H9 (cell line): ENCODE results near the gene THSD4. TPM values are rescaled to one million over a fixed set of nuclear protein-coding genes. Genes with fewer than 3 reads are reported as not detected.
"Not testable (repeated sequence)": the region's sequence is repeated elsewhere in the genome, so short reads cannot be mapped to it uniquely, and the experiment has no call there.

ENCODE experiments used
- DNase-seq: peaks from one replicate; pipeline ENCODE4 v3.0.0-alpha.2; 2017
- H2AFZ ChIP-seq: one replicate; pipeline ENCODE4 v1.6.1; 2013; ENCODE audit warnings: mild to moderate bottlenecking, low read length, control low read depth, moderate library complexity
- H2AK5ac ChIP-seq: 2 replicates; pipeline ENCODE4 v1.6.1; 2013; ENCODE audit warnings: low read length, control low read depth, mixed read lengths; ENCODE audit not compliant: insufficient read length
- H2BK120ac ChIP-seq: one replicate; pipeline ENCODE4 v1.6.1; 2013; ENCODE audit warnings: low read depth, mild to moderate bottlenecking, low read length, control low read depth, inconsistent platforms; ENCODE audit not compliant: poor library complexity, severe bottlenecking
- H2BK12ac ChIP-seq: 2 replicates; pipeline ENCODE4 v1.6.1; 2013; ENCODE audit warnings: low read length, control low read depth, mixed read lengths, low read depth; ENCODE audit not compliant: insufficient read length
- H2BK15ac ChIP-seq: 2 replicates; pipeline ENCODE4 v1.6.1; 2013; ENCODE audit warnings: low read depth, low read length, control low read depth
- H2BK20ac ChIP-seq: one replicate; pipeline ENCODE4 v1.6.1; 2013; ENCODE audit warnings: low read depth, mild to moderate bottlenecking, low read length, control low read depth, inconsistent platforms; ENCODE audit not compliant: poor library complexity, severe bottlenecking
- H2BK5ac ChIP-seq: 2 replicates; pipeline ENCODE4 v1.6.1; 2013; ENCODE audit warnings: low read length, control low read depth, mixed read lengths; ENCODE audit not compliant: insufficient read length
- H3K14ac ChIP-seq: 2 replicates; pipeline ENCODE4 v1.6.1; 2013; ENCODE audit warnings: low read length, control low read depth; ENCODE audit not compliant: insufficient read depth
- H3K18ac ChIP-seq: 2 replicates; pipeline ENCODE4 v1.6.1; 2013; ENCODE audit warnings: low read depth, mild to moderate bottlenecking, mixed read lengths, low read length, control low read depth; ENCODE audit not compliant: insufficient read length
- H3K23ac ChIP-seq: 2 replicates; pipeline ENCODE4 v1.6.1; 2013; ENCODE audit warnings: low read length, control low read depth, mixed read lengths, low read depth; ENCODE audit not compliant: insufficient read length
- H3K23me2 ChIP-seq: 2 replicates; pipeline ENCODE4 v1.6.1; 2013; ENCODE audit warnings: low read depth, mild to moderate bottlenecking, mixed read lengths, low read length, control low read depth; ENCODE audit not compliant: insufficient read length, poor library complexity, severe bottlenecking
- H3K27ac ChIP-seq: 2 replicates; pipeline ENCODE4 v1.5.1; 2013; ENCODE audit warnings: low read length, control low read depth, mixed read lengths, low read depth; ENCODE audit not compliant: insufficient read length
- H3K27me3 ChIP-seq: 2 replicates; pipeline ENCODE4 v1.6.1; 2013; ENCODE audit warnings: low read length, control low read depth, inconsistent platforms; ENCODE audit not compliant: insufficient read depth
- H3K4ac ChIP-seq: 2 replicates; pipeline ENCODE4 v1.6.1; 2013; ENCODE audit warnings: low read depth, mild to moderate bottlenecking, control low read depth, inconsistent platforms, low read length, moderate library complexity
- H3K4me1 ChIP-seq: 2 replicates; pipeline ENCODE4 v1.6.1; 2013; ENCODE audit warnings: low read length, control low read depth, inconsistent platforms; ENCODE audit not compliant: insufficient read depth
- H3K4me2 ChIP-seq: 2 replicates; pipeline ENCODE4 v1.6.1; 2013; ENCODE audit warnings: low read length, control low read depth, mixed read lengths; ENCODE audit not compliant: insufficient read length, insufficient read depth
- H3K56ac ChIP-seq: 2 replicates; pipeline ENCODE4 v1.6.1; 2013; ENCODE audit warnings: low read depth, mild to moderate bottlenecking, mixed read lengths, low read length, control low read depth; ENCODE audit not compliant: insufficient read length
- H3K79me1 ChIP-seq: 2 replicates; pipeline ENCODE4 v1.6.1; 2013; ENCODE audit warnings: low read depth, mild to moderate bottlenecking, moderate library complexity, low read length, control low read depth, inconsistent platforms; ENCODE audit not compliant: insufficient read depth, poor library complexity, severe bottlenecking
- H3K79me2 ChIP-seq: 2 replicates; pipeline ENCODE4 v1.6.1; 2013; ENCODE audit warnings: low read length, control low read depth, inconsistent platforms; ENCODE audit not compliant: insufficient read depth
- H3K9ac ChIP-seq: 2 replicates; pipeline ENCODE4 v1.6.1; 2013; ENCODE audit warnings: low read length, control low read depth, mixed read lengths; ENCODE audit not compliant: insufficient read length; ENCODE audit errors: extremely low read depth
- H3K9me3 ChIP-seq: one replicate; pipeline ENCODE4 v1.6.1; 2013; ENCODE audit warnings: low read depth, low read length, inconsistent platforms; ENCODE audit not compliant: control insufficient read depth
- H3T11ph ChIP-seq: one replicate; pipeline ENCODE4 v1.6.1; 2013; ENCODE audit warnings: mild to moderate bottlenecking, low read length, control low read depth, inconsistent platforms
- H4K20me1 ChIP-seq: one replicate; pipeline ENCODE4 v1.6.1; 2013; ENCODE audit not compliant: control insufficient read depth, insufficient read length, insufficient read depth
- H4K5ac ChIP-seq: 2 replicates; pipeline ENCODE4 v1.6.1; 2013; ENCODE audit warnings: low read depth, mild to moderate bottlenecking, mixed read lengths, low read length, control low read depth; ENCODE audit not compliant: insufficient read length
- H4K8ac ChIP-seq: replicated peaks from 2 replicates; pipeline ENCODE4 v1.6.1; 2013; ENCODE audit warnings: low read length, control low read depth, mixed read lengths, low read depth; ENCODE audit not compliant: insufficient read length
- H4K91ac ChIP-seq: 2 replicates; pipeline ENCODE4 v1.6.1; 2013; ENCODE audit warnings: low read depth, mild to moderate bottlenecking, moderate library complexity, mixed read lengths, low read length, control low read depth; ENCODE audit not compliant: insufficient read length
- H3K27ac Mint-ChIP-seq, 3 experiments: 2 replicates in 2 of 3; 3 replicates in 1 of 3; pipeline ENCODE4 v1.8.0; 2020 to 2021; ENCODE audit warnings: mixed read lengths in 3 of 3, mild to moderate bottlenecking in 1 of 3, moderate library complexity in 1 of 3
- H3K27me3 Mint-ChIP-seq: 2 replicates; pipeline ENCODE4 v1.8.0; 2021; ENCODE audit warnings: low read depth, mild to moderate bottlenecking, moderate library complexity, mixed read lengths
- H3K36me3 Mint-ChIP-seq, 3 experiments: 2 replicates in 2 of 3; 3 replicates in 1 of 3; pipeline ENCODE4 v1.8.0; 2020 to 2021; ENCODE audit warnings: low read depth in 3 of 3, mixed read lengths in 3 of 3; ENCODE audit not compliant: insufficient read depth in 1 of 3
- H3K4me1 Mint-ChIP-seq, 2 experiments: 2 replicates each; pipeline ENCODE4 v1.8.0; 2020; ENCODE audit warnings: mixed read lengths in 2 of 2
- H3K4me3 Mint-ChIP-seq, 2 experiments: 2 replicates in 1 of 2; 3 replicates in 1 of 2; pipeline ENCODE4 v1.8.0; 2020 to 2021; ENCODE audit warnings: mild to moderate bottlenecking in 2 of 2, mixed read lengths in 2 of 2, moderate library complexity in 1 of 2
- H3K9me3 Mint-ChIP-seq, 2 experiments: 2 replicates in 1 of 2; 3 replicates in 1 of 2; pipeline ENCODE4 v1.8.0; 2020; ENCODE audit warnings: mild to moderate bottlenecking in 2 of 2, mixed read lengths in 2 of 2, moderate library complexity in 1 of 2
- CTCF ChIP-seq: fragments of 200-600 bp; sonication (generic); conservative IDR thresholded peaks from 3 replicates; pipeline ENCODE4 v1.8.0; 2021; ENCODE audit warnings: antibody characterized with exemption, mild to moderate bottlenecking
- WGBS: extraction: QIAGEN DNeasy Blood & Tissue Kit; methylation state at CpG from one replicate; pipeline ENCODE4 v1.1.7; 2013; ENCODE audit warnings: missing lambda C conversion rate, low lambda C conversion rate, mixed read lengths; ENCODE audit not compliant: insufficient read length; ENCODE audit errors: extremely low coverage; 5-methylcytosine and 5-hydroxymethylcytosine counted together
- total RNA-seq: library from RNA; stranded (reverse); gene quantifications from 2 replicates; pipeline ENCODE4 v1.2.1, GENCODE V29; 2021

The THSD4 gene
- total RNA-seq, 1 experiment from 2014 or later, result 5.5 TPM

GRCh38 chr15:71262599-71262998 lies 147.3 kb downstream of the THSD4 start:
- Histone ChIP-seq H3K27me3 (no peaks in the 10 kb centered on the region), H2AK5ac (no peak overlapping the region), H3K9ac (no peak overlapping the region), H3T11ph (no peak overlapping the region), H2BK120ac (no peak overlapping the region), H2BK20ac (no peak overlapping the region), H3K79me1 (no peaks in the 10 kb centered on the region), H2AFZ (no peak overlapping the region), H3K56ac (no peak overlapping the region), H2BK15ac (no peak overlapping the region), H3K14ac (no peak overlapping the region), H4K5ac (no peak overlapping the region), H4K8ac (no peak overlapping the region), H3K18ac (no peak overlapping the region), H4K91ac (no peak overlapping the region), H3K27ac (no peak overlapping the region), H2BK5ac (no peak overlapping the region), H3K9me3 (no peaks in the 10 kb centered on the region), H3K79me2 (no peaks in the 10 kb centered on the region), H3K4me1 (peaks cover 5% of the 10 kb centered on the region; the same call in 1 of the 2 replicates), H4K20me1 (no peaks in the 10 kb centered on the region), H3K23ac (no peak overlapping the region), H2BK12ac (no peak overlapping the region), H3K4ac (no peak overlapping the region), H3K23me2 (no peaks in the 10 kb centered on the region), H3K4me2 (no peak overlapping the region)
- H3K36me3 Mint-ChIP-seq, result peaks cover 12 to 28% (median 13%) of the 10 kb centered on the region in 3 experiments; a peak in 6 of 7 replicates
- no peak overlapping the region for H3K4me3 Mint-ChIP-seq
- WGBS, result no CpG with 5 or more reads among the region's 3 CpGs
- TF ChIP-seq CTCF, result no peak
- no peak overlapping the region for H3K27ac Mint-ChIP-seq
- no peaks in the 10 kb centered on the region; the same call in 1 of the 2 replicates for H3K27me3 Mint-ChIP-seq
- H3K4me1 Mint-ChIP-seq, result peaks cover 18 to 29% of the 10 kb centered on the region in 2 experiments
- DNase-seq, result no peak
- H3K9me3 Mint-ChIP-seq, result peaks cover 19 to 27% of the 10 kb centered on the region in 2 experiments

GRCh38 chr15:71265606-71266005 lies 150.3 kb downstream of the THSD4 start:
- not testable (repeated sequence) for H2BK20ac ChIP-seq, H3K79me1 ChIP-seq, H3K9me3 ChIP-seq, H2AK5ac ChIP-seq, H4K20me1 ChIP-seq, H4K8ac ChIP-seq, H3K23ac ChIP-seq, H3K27me3 ChIP-seq, H4K91ac ChIP-seq, H4K5ac ChIP-seq, H2AFZ ChIP-seq, H3K4me1 ChIP-seq, H3K23me2 ChIP-seq, H3K18ac ChIP-seq, H3K27ac ChIP-seq, H3K27ac Mint-ChIP-seq, H3K9ac ChIP-seq, H3K56ac ChIP-seq, H3T11ph ChIP-seq, H2BK5ac ChIP-seq, H2BK15ac ChIP-seq, H3K4ac ChIP-seq, H3K79me2 ChIP-seq, H3K14ac ChIP-seq, H3K4me2 ChIP-seq, H3K27me3 Mint-ChIP-seq, H2BK12ac ChIP-seq, H2BK120ac ChIP-seq
- Mint-ChIP-seq H3K4me3 (peak overlapping the region in 1 of 2 experiments; percentile 33; a peak in 2 of 5 replicates), H3K4me1 (peaks cover 18 to 29% of the 10 kb centered on the region in 2 experiments), H3K9me3 (peaks cover 30 to 39% of the 10 kb centered on the region in 2 experiments), H3K36me3 (peaks cover 13 to 38% (median 16%) of the 10 kb centered on the region in 3 experiments; a peak in 6 of 7 replicates)
- DNase-seq, result peak; percentile 40
- WGBS, result no CpG with 5 or more reads among the region's 11 CpGs
